Aorta (tissue), 5 donors: ENCODE results near the gene TESMIN. TPM values are rescaled to one million over a fixed set of nuclear protein-coding genes. Genes with fewer than 3 reads are reported as not detected.
A peak's percentile ranks its signal among the peaks of the same experiment; 100 is the strongest.

Experiments used
- ATAC-seq: fragments of 200-7000 bp; cut with Tn5 transposase; one replicate; pipeline ENCODE4 v1.9.1; 2022; ENCODE audit warnings: moderate library complexity; ENCODE audit not compliant: low FRiP score
- DNase-seq, 2 donors: peaks; one replicate each; pipeline ENCODE4 v3.0.0-alpha.2; 2020
- H3K27ac ChIP-seq, 2 donors: one replicate each; pipeline ENCODE4 v1.5.1; 2013; ENCODE audit warnings: low read length in 2 of 2, mild to moderate bottlenecking in 2 of 2, moderate library complexity in 2 of 2, control low read depth in 1 of 2, inconsistent platforms in 1 of 2, low read depth in 1 of 2
- H3K27me3 ChIP-seq, 2 donors: one replicate each; pipeline ENCODE4 v1.6.1; 2013; ENCODE audit warnings: control low read depth in 1 of 2, low read length in 1 of 2, mild to moderate bottlenecking in 1 of 2, moderate library complexity in 1 of 2; ENCODE audit not compliant: insufficient read depth in 2 of 2, control insufficient read depth in 1 of 2
- H3K36me3 ChIP-seq, 2 donors: one replicate each; pipeline ENCODE4 v1.6.1; 2013; ENCODE audit warnings: control low read depth in 1 of 2, low read length in 1 of 2, mild to moderate bottlenecking in 1 of 2; ENCODE audit not compliant: insufficient read depth in 2 of 2, control insufficient read depth in 1 of 2
- H3K4me1 ChIP-seq, 2 donors: one replicate each; pipeline ENCODE4 v1.6.1; 2013; ENCODE audit warnings: low read length in 2 of 2, control low read depth in 1 of 2, mild to moderate bottlenecking in 1 of 2, moderate library complexity in 1 of 2; ENCODE audit not compliant: insufficient read depth in 2 of 2, control insufficient read depth in 1 of 2
- H3K4me3 ChIP-seq, 2 donors: one replicate each; pipeline ENCODE4 v1.5.1; 2013; ENCODE audit warnings: low read length in 2 of 2, control low read depth in 1 of 2, mild to moderate bottlenecking in 1 of 2
- H3K9me3 ChIP-seq: one replicate; pipeline ENCODE4 v1.6.1; 2013; ENCODE audit warnings: mild to moderate bottlenecking, low read length; ENCODE audit not compliant: control insufficient read depth
- WGBS, 2 donors: extraction: QIAGEN DNeasy Blood & Tissue Kit; methylation state at CpG; one replicate each; pipeline ENCODE4 v1.1.7; 2013; 5-methylcytosine and 5-hydroxymethylcytosine counted together
- intact Hi-C, 2 donors: fragments of 100-400 bp; cut with DNase I; formaldehyde crosslinking; loops; one replicate each; pipeline versions ENCODE4 v1.14.2 to v1.15.0; 2022
- polyA plus RNA-seq, 2 donors: library from polyadenylated mRNA; stranded (reverse); fragments of 200-250 nt; gene quantifications; one replicate each; pipeline ENCODE4 v1.2.3, GENCODE V29; 2013
- total RNA-seq, 2 donors: library from RNA; stranded (reverse); fragmentation: NEBNext Ultra II Directional; extraction: Animal tissue kit (Norgen Biotek cat#: 25700); gene quantifications; one replicate each; pipeline ENCODE4 v1.2.1, GENCODE V29; 2021
- donor health status: healthy with polysubstance abuse.
- donor health status: Bipolar disorder and iron deficiency.
- donor health status: DM: no; HTN: no; CAD: no.
- donor health status: DM: no; HTN: no; CAD: no.
- donor health status: DM: yes; HTN: yes; CAD: no.

The TESMIN gene
- total and polyA plus RNA-seq, 4 donors: 0.10 to 1.5 (median 0.42) TPM; not detected in 1

GRCh38 chr11:68674461-68674860, 76.9 kb downstream of the TESMIN start:
- Histone ChIP-seq H3K9me3 (no peaks in the 10 kb centered on the region), H3K27ac (no peak overlapping the region), H3K4me1 (no peaks in the 10 kb centered on the region), H3K4me3 (no peak overlapping the region), H3K36me3 (no peaks in the 10 kb centered on the region), H3K27me3 (no peaks in the 10 kb centered on the region)
- 88 to 91% methylated on average over 16 of the region's 16 CpGs for WGBS, 2 donors
- DNase-seq (peak in 1 of 2 donors; percentile 53), ATAC-seq (no peak)
- intact Hi-C loops: no loop called here

- 90 to 93% methylated on average over 11 of the region's 11 CpGs for WGBS, 2 donors
- ATAC-seq: no peak
- no peaks in the 10 kb centered on the region for H3K9me3 ChIP-seq
- intact Hi-C loops: no loop called here
- H3K36me3 ChIP-seq: no peaks in the 10 kb centered on the region
- no peak overlapping the region for H3K4me3 ChIP-seq
- DNase-seq: peak in 1 of 2 donors; percentile 54
- H3K4me1 ChIP-seq: no peaks in the 10 kb centered on the region
- no peak overlapping the region for H3K27ac ChIP-seq
- no peaks in the 10 kb centered on the region for H3K27me3 ChIP-seq
These were observed 77.3 kb downstream of the TESMIN start for GRCh38 chr11:68673991-68674390.

- H3K27ac ChIP-seq: no peak overlapping the region
- no peaks in the 10 kb centered on the region for H3K36me3 ChIP-seq
- H3K27me3 ChIP-seq: no peaks in the 10 kb centered on the region
- no peak for DNase-seq
- H3K4me3 ChIP-seq: no peak overlapping the region
- whole genome bisulfite sequencing, 2 donors: 93 to 94% methylated on average over 6 of the region's 6 CpGs
- no peak for ATAC-seq
- intact Hi-C loops: no loop called here
- H3K9me3 ChIP-seq: no peaks in the 10 kb centered on the region
- H3K4me1 ChIP-seq: no peaks in the 10 kb centered on the region
These were observed 77.9 kb downstream of the TESMIN start for GRCh38 chr11:68673306-68673945.

- ATAC-seq (no peak), DNase-seq (peak in 1 of 2 donors; percentile 70)
- intact Hi-C loops: no loop called here
- Histone ChIP-seq H3K27me3 (no peaks in the 10 kb centered on the region), H3K4me3 (no peak overlapping the region), H3K27ac (no peak overlapping the region), H3K36me3 (no peaks in the 10 kb centered on the region), H3K9me3 (no peaks in the 10 kb centered on the region), H3K4me1 (no peaks in the 10 kb centered on the region)
- 89 to 92% methylated on average over 31 to 33 of the region's 33 CpGs for WGBS, 2 donors
These were observed 80.9 kb downstream of the TESMIN start for GRCh38 chr11:68670208-68670992.

- 93% methylated on average over 27 of the region's 27 CpGs for WGBS, 2 donors
- no peak overlapping the region for H3K4me3 ChIP-seq
- H3K27me3 ChIP-seq: no peaks in the 10 kb centered on the region
- peak; percentile 34 to 68 for DNase-seq
- no peaks in the 10 kb centered on the region for H3K4me1 ChIP-seq
- H3K36me3 ChIP-seq: no peaks in the 10 kb centered on the region
- no peaks in the 10 kb centered on the region for H3K9me3 ChIP-seq
- ATAC-seq: no peak
- intact Hi-C loops: no loop called here
- H3K27ac ChIP-seq: no peak overlapping the region
These were observed 81.8 kb downstream of the TESMIN start for GRCh38 chr11:68669301-68670090.

GRCh38 chr11:68667511-68668500, 83.5 kb downstream of the TESMIN start:
- intact Hi-C loops: no loop called here
- no peaks in the 10 kb centered on the region for H3K36me3 ChIP-seq
- peak in 1 of 2 donors; percentile 28 for DNase-seq
- no peaks in the 10 kb centered on the region for H3K27me3 ChIP-seq
- ATAC-seq: no peak
- H3K27ac ChIP-seq: no peak overlapping the region
- no peak overlapping the region for H3K4me3 ChIP-seq
- 65 to 69% methylated on average over 21 of the region's 21 CpGs for WGBS, 2 donors
- H3K9me3 ChIP-seq: no peaks in the 10 kb centered on the region
- H3K4me1 ChIP-seq: no peaks in the 10 kb centered on the region

GRCh38 chr11:68666849-68667248, 84.5 kb downstream of the TESMIN start:
- Histone ChIP-seq H3K27me3 (no peaks in the 10 kb centered on the region), H3K4me3 (no peak overlapping the region), H3K9me3 (no peaks in the 10 kb centered on the region), H3K27ac (no peak overlapping the region), H3K36me3 (no peaks in the 10 kb centered on the region), H3K4me1 (no peaks in the 10 kb centered on the region)
- intact Hi-C loops: no loop called here
- DNase-seq: no peak
- ATAC-seq: no peak
- WGBS, 2 donors: 56 to 88% methylated on average over 8 to 15 of the region's 15 CpGs

- no peak overlapping the region for H3K27ac ChIP-seq
- 59 to 76% methylated on average over 16 of the region's 16 CpGs for WGBS, 2 donors
- H3K4me1 ChIP-seq: no peaks in the 10 kb centered on the region
- intact Hi-C loops: no loop called here
- no peaks in the 10 kb centered on the region for H3K9me3 ChIP-seq
- DNase-seq (peak in 1 of 2 donors; percentile 68), ATAC-seq (no peak)
- H3K4me3 ChIP-seq: no peak overlapping the region
- no peaks in the 10 kb centered on the region for H3K36me3 ChIP-seq
- no peaks in the 10 kb centered on the region for H3K27me3 ChIP-seq
These were observed 85.9 kb downstream of the TESMIN start for GRCh38 chr11:68665436-68665835.
